Keratinocyte (primary cell): Measurements from ENCODE around the gene AMIGO2. TPM values are rescaled to one million over a fixed set of nuclear protein-coding genes. Genes with fewer than 3 reads are reported as not detected.

Experiments
- DNase-seq: peaks from one replicate; pipeline ENCODE4 v3.0.0-alpha.2; 2011; ENCODE audit warnings: low read depth, missing footprints, low spot score
- FAIRE-seq: peaks from 2 replicates; lab custom pipeline; 2011; peaks lifted over from hg19 to GRCh38; lab: Jason Lieb, UNC
- H2AFZ ChIP-seq: 2 replicates; pipeline ENCODE4 v1.6.0; 2012; ENCODE audit warnings: low read length, control low read depth, inconsistent platforms; ENCODE audit not compliant: control insufficient read depth
- H3K27ac ChIP-seq: 2 replicates; pipeline ENCODE4 v1.5.1; 2011; ENCODE audit warnings: low read length; ENCODE audit not compliant: control insufficient read depth, insufficient read depth
- H3K27me3 ChIP-seq: 3 replicates; pipeline ENCODE4 v1.6.0; 2011; ENCODE audit warnings: low read length; ENCODE audit not compliant: control insufficient read depth, insufficient read depth; ENCODE audit errors: extremely low read depth
- H3K36me3 ChIP-seq, 2 experiments: 2 replicates in 1 of 2; 3 replicates in 1 of 2; pipeline ENCODE4 v1.5.1; 2011; ENCODE audit warnings: low read length in 2 of 2, mild to moderate bottlenecking in 1 of 2; ENCODE audit not compliant: control insufficient read depth in 2 of 2, insufficient read depth in 2 of 2; ENCODE audit errors: extremely low read depth in 1 of 2
- H3K4me1 ChIP-seq: 3 replicates; pipeline ENCODE4 v1.5.1; 2011; ENCODE audit warnings: low read length; ENCODE audit not compliant: control insufficient read depth, insufficient read depth; ENCODE audit errors: extremely low read depth
- H3K4me2 ChIP-seq: 3 replicates; pipeline ENCODE4 v1.6.0; 2011; ENCODE audit warnings: low read depth, low read length; ENCODE audit not compliant: control insufficient read depth, insufficient read depth; ENCODE audit errors: extremely low read depth
- H3K4me3 ChIP-seq, 3 experiments: fragments of 200-600 bp in 1 of 3; sonication (generic) in 1 of 3; 2 replicates in 2 of 3; 3 replicates in 1 of 3; pipeline ENCODE4 v1.5.1; 2011 to 2016; ENCODE audit warnings: low read length in 3 of 3, mild to moderate bottlenecking in 3 of 3, control low read depth in 2 of 3, inconsistent platforms in 1 of 3, low read depth in 1 of 3, mixed read lengths in 1 of 3, mixed run types in 1 of 3, moderate library complexity in 1 of 3; ENCODE audit not compliant: control insufficient read depth in 2 of 3, insufficient read depth in 2 of 3; ENCODE audit errors: extremely low read depth in 1 of 3
- H3K79me2 ChIP-seq: 2 replicates; pipeline ENCODE4 v1.6.0; 2012; ENCODE audit warnings: low read length; ENCODE audit not compliant: control insufficient read depth, insufficient read depth
- H3K9ac ChIP-seq: 3 replicates; pipeline ENCODE4 v1.6.0; 2011; ENCODE audit warnings: low read length; ENCODE audit not compliant: control insufficient read depth, insufficient read depth; ENCODE audit errors: extremely low read depth
- H3K9me1 ChIP-seq: 3 replicates; pipeline ENCODE4 v1.6.0; 2011; ENCODE audit warnings: low read length; ENCODE audit not compliant: control insufficient read depth, insufficient read depth; ENCODE audit errors: extremely low read depth
- H3K9me3 ChIP-seq: 2 replicates; pipeline ENCODE4 v1.5.1; 2012; ENCODE audit warnings: low read depth, low read length; ENCODE audit not compliant: control insufficient read depth
- H4K20me1 ChIP-seq: 3 replicates; pipeline ENCODE4 v1.6.0; 2011; ENCODE audit warnings: low read length; ENCODE audit not compliant: control insufficient read depth, insufficient read depth; ENCODE audit errors: extremely low read depth
- CTCF ChIP-seq, 3 experiments: IDR thresholded peaks in 1 of 3; conservative IDR thresholded peaks in 1 of 3; optimal IDR thresholded peaks in 1 of 3; 2 replicates in 2 of 3; 3 replicates in 1 of 3; pipeline versions ENCODE3 to v1.5.1; 2011; ENCODE audit warnings: low read length in 3 of 3, mild to moderate bottlenecking in 3 of 3, moderate library complexity in 2 of 3, control low read depth in 1 of 3, inconsistent platforms in 1 of 3; ENCODE audit not compliant: insufficient read depth in 2 of 3; ENCODE audit errors: extremely low read depth in 1 of 3
- EZH2 ChIP-seq: IDR thresholded peaks from one replicate; pipeline ENCODE4 v1.6.1; 2012; ENCODE audit warnings: inconsistent platforms, mild to moderate bottlenecking, low read length, moderate library complexity
- dilution Hi-C: fragments of 300-500 bp; cut with MboI; formaldehyde crosslinking; loops from one replicate; pipeline ENCODE4 v1.7.0; 2020; ENCODE audit warnings: low sequenced_read_pairs; ENCODE audit not compliant: extremely low pct_ligation_motif_present
- polyA plus RNA-seq, 5 experiments: library from polyadenylated mRNA; depleted of rRNA in 3 of 5; stranded (reverse) in 3 of 5; stranded (forward) in 1 of 5; unstranded in 1 of 5; fragments of >200 nt; gene quantifications; 1 replicate in 1 of 5; 2 replicates in 3 of 5; 3 replicates in 1 of 5; pipeline versions ENCODE4 v1.2.1 to v1.2.3, GENCODE V29; 2011 to 2012; ENCODE audit warnings: missing spikeins in 2 of 5, low read depth in 1 of 5, low replicate concordance in 1 of 5

AMIGO2 gene
- polyA plus RNA-seq, 1 donor (not counting 4 experiments of a cell fraction or from before 2014, with no cell fraction given) = 71.3 TPM

GRCh38 chr12:47111392-47111778 is 31.6 kb upstream of the AMIGO2 start:
- DNase-seq (no peak), FAIRE-seq (no peak)
- TF ChIP-seq EZH2 (no peak), CTCF (optimal IDR thresholded peaks at IDR 0.05 in 1 of 3, IDR thresholded peaks at IDR 0.05 in 1 of 3, conservative IDR thresholded peaks at IDR 0.05 in 1 of 3; ENCODE audit: extremely low read depth in 1 of 3, insufficient read depth in 2 of 3, low read length in 3 of 3) (no peak)

GRCh38 chr12:47110718-47111391 is 31.1 kb upstream of the AMIGO2 start:
- peak; percentile 29 for FAIRE-seq
- no peak overlapping the region for H3K9ac ChIP-seq
- TF ChIP-seq EZH2 = no peak
- TF ChIP-seq CTCF (optimal IDR thresholded peaks at IDR 0.05 in 1 of 3, IDR thresholded peaks at IDR 0.05 in 1 of 3, conservative IDR thresholded peaks at IDR 0.05 in 1 of 3; ENCODE audit: extremely low read depth in 1 of 3, insufficient read depth in 2 of 3, low read length in 3 of 3) = no peak

More at GRCh38 chr12:47111392-47111778, 31.6 kb upstream of the AMIGO2 start:
- H3K9me3 ChIP-seq = no peaks in the 10 kb centered on the region
- peaks cover 8% of the 10 kb centered on the region for H3K4me1 ChIP-seq
- no peaks in the 10 kb centered on the region for H3K79me2 ChIP-seq
- no peaks in the 10 kb centered on the region for H3K9me1 ChIP-seq
- no peak overlapping the region for H2AFZ ChIP-seq
- no peak overlapping the region for H3K4me3 ChIP-seq
- H3K27me3 ChIP-seq = no peaks in the 10 kb centered on the region
- H3K9ac ChIP-seq = no peak overlapping the region
- dilution Hi-C loops = no loop called here
- peaks cover 7 to 20% of the 10 kb centered on the region in 2 experiments for H3K36me3 ChIP-seq
- H3K27ac ChIP-seq = no peak overlapping the region
- no peak overlapping the region for H3K4me2 ChIP-seq
- no peaks in the 10 kb centered on the region for H4K20me1 ChIP-seq

More at GRCh38 chr12:47110718-47111391, 31.1 kb upstream of the AMIGO2 start:
- no peaks in the 10 kb centered on the region for H4K20me1 ChIP-seq
- no peaks in the 10 kb centered on the region for H3K79me2 ChIP-seq
- no peaks in the 10 kb centered on the region for H3K9me3 ChIP-seq
- H3K4me2 ChIP-seq = no peak overlapping the region
- H3K9me1 ChIP-seq = no peaks in the 10 kb centered on the region
- no peak for DNase-seq
- H3K36me3 ChIP-seq = peaks cover 7 to 20% of the 10 kb centered on the region in 2 experiments
- H3K4me1 ChIP-seq = peaks cover 8% of the 10 kb centered on the region
- no peaks in the 10 kb centered on the region for H3K27me3 ChIP-seq
- H3K27ac ChIP-seq = no peak overlapping the region
- H3K4me3 ChIP-seq = no peak overlapping the region
- dilution Hi-C loops = no loop called here
- H2AFZ ChIP-seq = no peak overlapping the region
